HEK293 (cell line): Measurements from ENCODE around the gene LARP6.

Source experiments
- CTCF ChIA-PET: fragments of 350-600 bp; formaldehyde crosslinking; extraction: SDS; loops from one replicate; lab custom pipeline; 2021; ENCODE audit warnings: antibody characterized with exemption; lab: Yijun Ruan, JAX
- POLR2A ChIA-PET: fragments of 300-600 bp; formaldehyde crosslinking; extraction: SDS; loops from one replicate; lab custom pipeline; 2020; ENCODE audit warnings: antibody characterized with exemption, inconsistent platforms; lab: Yijun Ruan, JAX
- H3K27ac ChIP-seq: fragments of 200-500 bp; sonication (Bioruptor generic); 2 replicates; pipeline ENCODE4 v1.5.1; 2014; ENCODE audit warnings: low read depth, low read length, control low read depth, inconsistent platforms; ENCODE audit errors: extremely low read depth
- H3K36me3 ChIP-seq, 2 experiments: fragments of 200-500 bp in 1 of 2; sonication (Bioruptor generic) in 1 of 2; 1 replicate in 1 of 2; 2 replicates in 1 of 2; pipeline ENCODE4 v1.5.1; 2014 to 2017; ENCODE audit warnings: inconsistent platforms in 2 of 2, low read length in 2 of 2; ENCODE audit not compliant: control insufficient read depth in 2 of 2, insufficient read depth in 1 of 2
- H3K4me1 ChIP-seq: fragments of 200-500 bp; sonication (Bioruptor generic); 2 replicates; pipeline ENCODE4 v1.5.1; 2014; ENCODE audit warnings: mild to moderate bottlenecking, low read length, inconsistent platforms; ENCODE audit not compliant: control insufficient read depth, insufficient read depth
- H3K4me3 ChIP-seq: 2 replicates; pipeline ENCODE4 v1.5.1; 2011; ENCODE audit warnings: low read depth, mild to moderate bottlenecking, control low read depth, low read length, moderate library complexity
- H3K9me3 ChIP-seq: fragments of 200-500 bp; sonication (Bioruptor generic); 2 replicates; pipeline ENCODE4 v1.5.1; 2014; ENCODE audit warnings: low read depth, low read length, inconsistent platforms; ENCODE audit not compliant: control insufficient read depth, insufficient read depth
- KLF16 ChIP-seq: fragments of 450-650 bp; formaldehyde crosslinking; IDR thresholded peaks from 2 replicates; pipeline ENCODE4 v1.5.1; 2017; ENCODE audit warnings: missing biosample characterization, missing genetic modification characterization
- MEIS1 ChIP-seq: sonication (generic); formaldehyde crosslinking; IDR thresholded peaks from 2 replicates; pipeline ENCODE4 v1.8.1; 2022; ENCODE audit warnings: missing genetic modification reagents, mild to moderate bottlenecking, borderline replicate concordance
- PRDM6 ChIP-seq: fragments of 450-650 bp; formaldehyde crosslinking; IDR thresholded peaks from 2 replicates; pipeline ENCODE4 v1.5.1; 2017; ENCODE audit warnings: missing biosample characterization, missing genetic modification characterization
- SCRT2 ChIP-seq: fragments of 450-650 bp; formaldehyde crosslinking; IDR thresholded peaks from 2 replicates; pipeline ENCODE4 v1.5.1; 2016; ENCODE audit warnings: missing biosample characterization, missing genetic modification characterization
- TSHZ1 ChIP-seq: fragments of 450-650 bp; formaldehyde crosslinking; IDR thresholded peaks from 2 replicates; pipeline ENCODE4 v1.5.1; 2016; ENCODE audit warnings: missing biosample characterization, missing genetic modification characterization, borderline replicate concordance
- ZBTB26 ChIP-seq: fragments of 450-650 bp; formaldehyde crosslinking; optimal IDR thresholded peaks from 2 replicates; pipeline ENCODE3; 2016; ENCODE audit warnings: missing biosample characterization, mild to moderate bottlenecking, missing genetic modification characterization
- ZBTB44 ChIP-seq: fragments of 450-650 bp; IDR thresholded peaks from 2 replicates; pipeline ENCODE4 v1.5.1; 2018; ENCODE audit warnings: missing biosample characterization, mild to moderate bottlenecking, missing genetic modification characterization
- ZNF155 ChIP-seq: fragments of 450-650 bp; formaldehyde crosslinking; IDR thresholded peaks from 2 replicates; pipeline ENCODE4 v1.5.1; 2016; ENCODE audit warnings: missing biosample characterization, missing genetic modification characterization
- ZNF2 ChIP-seq: fragments of 450-650 bp; formaldehyde crosslinking; IDR thresholded peaks from 2 replicates; pipeline ENCODE4 v1.5.1; 2016; ENCODE audit warnings: missing biosample characterization, missing genetic modification characterization
- ZNF221 ChIP-seq: fragments of 450-650 bp; formaldehyde crosslinking; IDR thresholded peaks from 2 replicates; pipeline ENCODE4 v1.5.1; 2017; ENCODE audit warnings: missing biosample characterization, missing genetic modification characterization, borderline replicate concordance
- ZNF292 ChIP-seq: fragments of 450-650 bp; formaldehyde crosslinking; IDR thresholded peaks from 2 replicates; pipeline ENCODE4 v1.5.1; 2016; ENCODE audit warnings: low read depth, missing biosample characterization, missing genetic modification characterization, borderline replicate concordance
- ZNF341 ChIP-seq: fragments of 450-650 bp; formaldehyde crosslinking; IDR thresholded peaks from 2 replicates; pipeline ENCODE4; 2016; ENCODE audit warnings: low read depth, missing biosample characterization, missing genetic modification characterization
- ZNF366 ChIP-seq: fragments of 450-650 bp; formaldehyde crosslinking; conservative IDR thresholded peaks from 2 replicates; pipeline ENCODE4 v1.5.1; 2016; ENCODE audit warnings: missing biosample characterization, missing genetic modification characterization
- ZNF621 ChIP-seq: fragments of 450-650 bp; formaldehyde crosslinking; IDR thresholded peaks from 2 replicates; pipeline ENCODE4 v1.5.1; 2017; ENCODE audit warnings: missing biosample characterization, missing genetic modification characterization
- ZNF626 ChIP-seq: fragments of 450-650 bp; sonication (Bioruptor Pico); formaldehyde crosslinking; IDR thresholded peaks from 2 replicates; pipeline ENCODE4 v1.5.1; 2018; ENCODE audit warnings: missing biosample characterization, missing genetic modification characterization, inconsistent platforms
- ZNF629 ChIP-seq: fragments of 450-650 bp; formaldehyde crosslinking; IDR thresholded peaks from 2 replicates; pipeline ENCODE4 v1.5.1; 2017; ENCODE audit warnings: missing biosample characterization, missing genetic modification characterization
- ZNF645 ChIP-seq: fragments of 450-650 bp; formaldehyde crosslinking; IDR thresholded peaks from 2 replicates; pipeline ENCODE4; 2016; ENCODE audit warnings: missing biosample characterization, missing genetic modification characterization
- ZNF660 ChIP-seq: fragments of 450-650 bp; IDR thresholded peaks from 2 replicates; pipeline ENCODE4 v1.5.1; 2018; ENCODE audit warnings: missing biosample characterization, mild to moderate bottlenecking, missing genetic modification characterization
- ZNF777 ChIP-seq: fragments of 450-650 bp; formaldehyde crosslinking; IDR thresholded peaks from 2 replicates; pipeline ENCODE4 v1.5.1; 2017; ENCODE audit warnings: missing biosample characterization, missing genetic modification characterization, borderline replicate concordance
- ZNF830 ChIP-seq: fragments of 450-650 bp; IDR thresholded peaks from 2 replicates; pipeline ENCODE4 v1.5.0; 2018; ENCODE audit warnings: missing biosample characterization, missing genetic modification characterization, low read depth, mild to moderate bottlenecking, moderate library complexity
- ZXDB ChIP-seq: fragments of 450-650 bp; formaldehyde crosslinking; IDR thresholded peaks from 2 replicates; pipeline ENCODE4 v1.5.1; 2016; ENCODE audit warnings: missing biosample characterization, missing genetic modification characterization
- TF ChIP-seq, protein P1 (sequence below): fragments of 450-650 bp; formaldehyde crosslinking; IDR thresholded peaks from 2 replicates; pipeline ENCODE4 v1.5.1; 2016; ENCODE audit warnings: missing biosample characterization, missing genetic modification characterization
- TF ChIP-seq, protein P2 (sequence below): fragments of 450-650 bp; formaldehyde crosslinking; IDR thresholded peaks from 2 replicates; pipeline ENCODE4 v1.5.1; 2017; ENCODE audit warnings: missing biosample characterization, missing genetic modification characterization

The LARP6 gene

GRCh38 chr15:70902107-70902506 is 48.1 kb upstream of the LARP6 start:
- Histone ChIP-seq H3K9me3 (no peaks in the 10 kb centered on the region), H3K27ac (no peak overlapping the region), H3K4me1 (no peaks in the 10 kb centered on the region), H3K36me3 (peaks cover 6 to 25% of the 10 kb centered on the region in 2 experiments), H3K4me3 (no peak overlapping the region)
- ChIA-PET CTCF (no interaction called here), POLR2A (no interaction called here)
- TF ChIP-seq ZBTB26 (no peak), ZNF292 (tag by site-specific recombination) (no peak), ZNF660 (tag by site-specific recombination) (0 out of 2 replicates have a peak, but pooled peaks have one; percentile 23), ZNF366 (tag by site-specific recombination) (peak; percentile 48), KLF16 (tag by site-specific recombination) (no peak), ZNF155 (tag by site-specific recombination) (no peak), ZBTB44 (tag by site-specific recombination) (no peak), ZNF221 (tag by site-specific recombination) (no peak), ZNF645 (no peak), ZXDB (tag by site-specific recombination) (no peak), MEIS1 (CRISPR knock-in tag) (no peak), ZNF2 (tag by site-specific recombination) (no peak), ZNF629 (tag by site-specific recombination) (peak; percentile 64), TSHZ1 (no peak), ZNF777 (tag by site-specific recombination) (no peak), PRDM6 (tag by site-specific recombination) (no peak), SCRT2 (tag by site-specific recombination) (no peak), ZNF626 (tag by site-specific recombination) (no peak), ZNF341 (tag by site-specific recombination) (no peak), ZNF830 (tag by site-specific recombination) (no peak), ZNF621 (tag by site-specific recombination) (no peak)
- TF ChIP-seq, protein P1, sequence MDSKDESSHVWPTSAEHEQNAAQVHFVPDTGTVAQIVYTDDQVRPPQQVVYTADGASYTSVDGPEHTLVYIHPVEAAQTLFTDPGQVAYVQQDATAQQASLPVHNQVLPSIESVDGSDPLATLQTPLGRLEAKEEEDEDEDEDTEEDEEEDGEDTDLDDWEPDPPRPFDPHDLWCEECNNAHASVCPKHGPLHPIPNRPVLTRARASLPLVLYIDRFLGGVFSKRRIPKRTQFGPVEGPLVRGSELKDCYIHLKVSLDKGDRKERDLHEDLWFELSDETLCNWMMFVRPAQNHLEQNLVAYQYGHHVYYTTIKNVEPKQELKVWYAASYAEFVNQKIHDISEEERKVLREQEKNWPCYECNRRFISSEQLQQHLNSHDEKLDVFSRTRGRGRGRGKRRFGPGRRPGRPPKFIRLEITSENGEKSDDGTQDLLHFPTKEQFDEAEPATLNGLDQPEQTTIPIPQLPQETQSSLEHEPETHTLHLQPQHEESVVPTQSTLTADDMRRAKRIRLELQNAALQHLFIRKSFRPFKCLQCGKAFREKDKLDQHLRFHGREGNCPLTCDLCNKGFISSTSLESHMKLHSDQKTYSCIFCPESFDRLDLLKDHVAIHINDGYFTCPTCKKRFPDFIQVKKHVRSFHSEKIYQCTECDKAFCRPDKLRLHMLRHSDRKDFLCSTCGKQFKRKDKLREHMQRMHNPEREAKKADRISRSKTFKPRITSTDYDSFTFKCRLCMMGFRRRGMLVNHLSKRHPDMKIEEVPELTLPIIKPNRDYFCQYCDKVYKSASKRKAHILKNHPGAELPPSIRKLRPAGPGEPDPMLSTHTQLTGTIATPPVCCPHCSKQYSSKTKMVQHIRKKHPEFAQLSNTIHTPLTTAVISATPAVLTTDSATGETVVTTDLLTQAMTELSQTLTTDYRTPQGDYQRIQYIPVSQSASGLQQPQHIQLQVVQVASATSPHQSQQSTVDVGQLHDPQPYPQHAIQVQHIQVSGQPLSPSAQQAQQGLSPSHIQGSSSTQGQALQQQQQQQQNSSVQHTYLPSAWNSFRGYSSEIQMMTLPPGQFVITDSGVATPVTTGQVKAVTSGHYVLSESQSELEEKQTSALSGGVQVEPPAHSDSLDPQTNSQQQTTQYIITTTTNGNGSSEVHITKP, result no peak
- TF ChIP-seq, protein P2, sequence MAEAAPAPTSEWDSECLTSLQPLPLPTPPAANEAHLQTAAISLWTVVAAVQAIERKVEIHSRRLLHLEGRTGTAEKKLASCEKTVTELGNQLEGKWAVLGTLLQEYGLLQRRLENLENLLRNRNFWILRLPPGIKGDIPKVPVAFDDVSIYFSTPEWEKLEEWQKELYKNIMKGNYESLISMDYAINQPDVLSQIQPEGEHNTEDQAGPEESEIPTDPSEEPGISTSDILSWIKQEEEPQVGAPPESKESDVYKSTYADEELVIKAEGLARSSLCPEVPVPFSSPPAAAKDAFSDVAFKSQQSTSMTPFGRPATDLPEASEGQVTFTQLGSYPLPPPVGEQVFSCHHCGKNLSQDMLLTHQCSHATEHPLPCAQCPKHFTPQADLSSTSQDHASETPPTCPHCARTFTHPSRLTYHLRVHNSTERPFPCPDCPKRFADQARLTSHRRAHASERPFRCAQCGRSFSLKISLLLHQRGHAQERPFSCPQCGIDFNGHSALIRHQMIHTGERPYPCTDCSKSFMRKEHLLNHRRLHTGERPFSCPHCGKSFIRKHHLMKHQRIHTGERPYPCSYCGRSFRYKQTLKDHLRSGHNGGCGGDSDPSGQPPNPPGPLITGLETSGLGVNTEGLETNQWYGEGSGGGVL (tag by site-specific recombination), result no peak
